MM.1S (cell line): ENCODE data around the gene RBMS3.

ENCODE experiments used
- CTCF ChIP-seq: fragments of 300-600 bp; sonication (generic); IDR thresholded peaks from 2 replicates; pipeline ENCODE4 v1.5.1; 2016; ENCODE audit warnings: antibody characterized with exemption, low read length, mixed read lengths
- EZH2 ChIP-seq: fragments of 300-600 bp; sonication (generic); optimal IDR thresholded peaks from 2 replicates; pipeline ENCODE3; 2017; ENCODE audit warnings: low read depth, mild to moderate bottlenecking, antibody characterized with exemption, low read length, mixed read lengths

- TF ChIP-seq CTCF (no peak), EZH2 (no peak)
Observed at GRCh38 chr3:29581311-29581710, 300.4 kb downstream of the RBMS3 start.
